ENCODE data around the gene COLEC11. TPM values are rescaled to one million over a fixed set of nuclear protein-coding genes. Genes with fewer than 3 reads are reported as not detected.

COLEC11 gene
- total and polyA plus RNA-seq, 10 donors = 0.64 to 8.0 (median 3.1) TPM

DNA sequence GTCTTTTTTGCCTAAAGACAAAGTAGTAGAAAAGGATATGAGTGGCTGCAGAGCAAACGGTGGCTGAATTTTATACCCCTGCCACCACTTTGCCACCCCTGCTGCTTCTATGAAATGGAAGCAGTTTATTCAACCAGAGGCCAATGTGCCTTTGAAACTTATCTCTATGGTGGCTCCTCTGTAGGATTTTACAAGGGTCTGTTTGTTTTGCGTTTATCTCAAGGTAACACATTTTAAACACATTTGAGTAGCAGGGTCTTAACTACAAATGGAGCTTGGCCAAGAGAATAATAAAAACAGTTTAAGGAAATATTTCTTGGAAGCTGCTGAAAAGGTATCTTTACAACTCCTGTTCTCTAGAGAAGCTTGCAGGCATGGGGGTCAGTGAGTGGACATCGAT, 69.2 kb downstream of the COLEC11 start:
- Histone ChIP-seq H3K4me3 (no peak overlapping the region), H3K9me3 (no peaks in the 10 kb centered on the region), H3K4me1 (peaks cover 0 to 20% (median 6%) of the 10 kb centered on the region in 6 donors), H3K27ac (no peak overlapping the region), H3K36me3 (no peaks in the 10 kb centered on the region), H3K27me3 (replicated peaks in 1 of 7) (no peaks in the 10 kb centered on the region)
- intact Hi-C loops (cut with DNase I; ENCODE audit: low total_unique reads) = no loop called here
- TF ChIP-seq POLR2A (IDR thresholded peaks at IDR 0.05) (no peak), POLR2AphosphoS5 (IDR thresholded peaks at IDR 0.05) (no peak), CTCF (IDR thresholded peaks at IDR 0.05 in 8 of 11, conservative IDR thresholded peaks at IDR 0.05 in 3 of 11) (no peak)
- WGBS, 5 donors = 37 to 82% (median 65%) methylated on average over 3 of the region's 3 CpGs
- no peak for DNase-seq

- intact Hi-C loops (cut with DNase I; ENCODE audit: low total_unique reads) = no loop called here
- Histone ChIP-seq H3K4me3 (no peak overlapping the region), H3K27me3 (replicated peaks in 1 of 7) (no peaks in the 10 kb centered on the region), H3K27ac (no peak overlapping the region), H3K9me3 (no peaks in the 10 kb centered on the region), H3K36me3 (no peaks in the 10 kb centered on the region), H3K4me1 (peaks cover 0 to 12% (median 0%) of the 10 kb centered on the region in 6 donors)
- DNase-seq = no peak
- WGBS, 5 donors = 82 to 90% (median 89%) methylated on average over 8 of the region's 8 CpGs
- TF ChIP-seq POLR2A (IDR thresholded peaks at IDR 0.05) = no peak
These were observed 70.0 kb downstream of the COLEC11 start for GRCh38 chr2:3664925-3665324.

- TF ChIP-seq POLR2A (IDR thresholded peaks at IDR 0.05) (no peak), CTCF (IDR thresholded peaks at IDR 0.05 in 8 of 11, conservative IDR thresholded peaks at IDR 0.05 in 3 of 11) (no peak), POLR2AphosphoS5 (IDR thresholded peaks at IDR 0.05) (no peak)
- H3K36me3 ChIP-seq = no peaks in the 10 kb centered on the region
- 86 to 93% (median 90%) methylated on average over 16 of the region's 16 CpGs for WGBS, 5 donors
- H3K9me3 ChIP-seq = no peaks in the 10 kb centered on the region
- H3K27me3 ChIP-seq (replicated peaks in 1 of 7) = no peaks in the 10 kb centered on the region
- no peak overlapping the region for H3K4me3 ChIP-seq
- DNase-seq = no peak
- no peak overlapping the region for H3K27ac ChIP-seq
- H3K4me1 ChIP-seq = peaks cover 0 to 10% (median 0%) of the 10 kb centered on the region in 6 donors
- intact Hi-C loops (cut with DNase I; ENCODE audit: low total_unique reads) = no loop called here
These were observed 71.1 kb downstream of the COLEC11 start for GRCh38 chr2:3665886-3666612.

GRCh38 chr2:3666613-3666975, 71.7 kb downstream of the COLEC11 start:
- Histone ChIP-seq H3K27ac (no peak overlapping the region), H3K9me3 (no peaks in the 10 kb centered on the region), H3K4me3 (no peak overlapping the region), H3K4me1 (peaks cover 0 to 7% (median 0%) of the 10 kb centered on the region in 6 donors), H3K36me3 (no peaks in the 10 kb centered on the region), H3K27me3 (replicated peaks in 1 of 7) (no peaks in the 10 kb centered on the region)
- intact Hi-C loops (cut with DNase I; ENCODE audit: low total_unique reads) = no loop called here
- TF ChIP-seq CTCF (IDR thresholded peaks at IDR 0.05 in 8 of 11, conservative IDR thresholded peaks at IDR 0.05 in 3 of 11) (no peak), POLR2A (IDR thresholded peaks at IDR 0.05) (no peak), POLR2AphosphoS5 (IDR thresholded peaks at IDR 0.05) (no peak)
- no peak for DNase-seq
- WGBS, 5 donors = 92 to 93% (median 93%) methylated on average over 18 of the region's 18 CpGs

Measured in spleen (tissue), 11 donors.